Lung (tissue), 12 donors: ENCODE results near the gene PMPCA. TPM values are rescaled to one million over a fixed set of nuclear protein-coding genes. Genes with fewer than 3 reads are reported as not detected.

Source experiments
- ATAC-seq: fragments of 200-7000 bp; cut with Tn5 transposase; one replicate; pipeline ENCODE4 v1.9.1; 2020; ENCODE audit warnings: moderate number of reproducible peaks; ENCODE audit not compliant: insufficient read depth, low FRiP score
- DNase-seq, 3 donors: peaks; one replicate each; pipeline ENCODE4 v3.0.0-alpha.2; 2013 to 2017
- H3K27ac ChIP-seq, 2 donors: one replicate each; pipeline ENCODE4 v1.5.1; 2013; ENCODE audit warnings: mild to moderate bottlenecking in 2 of 2, moderate library complexity in 2 of 2, control low read depth in 1 of 2, inconsistent platforms in 1 of 2, low read depth in 1 of 2, low read length in 1 of 2
- H3K27me3 ChIP-seq, 3 donors: one replicate each; pipeline ENCODE4 v1.5.1; 2013; ENCODE audit warnings: low read length in 2 of 3; ENCODE audit not compliant: control insufficient read depth in 3 of 3, insufficient read depth in 3 of 3
- H3K36me3 ChIP-seq, 4 donors: one replicate each; pipeline ENCODE4 v1.5.1; 2013; ENCODE audit warnings: low read length in 4 of 4, mild to moderate bottlenecking in 1 of 4, moderate library complexity in 1 of 4; ENCODE audit not compliant: control insufficient read depth in 4 of 4, insufficient read depth in 4 of 4
- H3K4me1 ChIP-seq, 5 donors: one replicate each; pipeline ENCODE4 v1.5.1; 2013; ENCODE audit warnings: low read length in 5 of 5, mild to moderate bottlenecking in 2 of 5, moderate library complexity in 1 of 5; ENCODE audit not compliant: control insufficient read depth in 5 of 5, insufficient read depth in 5 of 5
- H3K4me3 ChIP-seq: one replicate; pipeline ENCODE4 v1.5.1; 2013; ENCODE audit warnings: mild to moderate bottlenecking, control low read depth, moderate library complexity
- H3K9ac ChIP-seq, 2 donors: one replicate each; pipeline ENCODE4 v1.5.1; 2013; ENCODE audit warnings: low read length in 2 of 2, control low read depth in 1 of 2; ENCODE audit not compliant: insufficient read depth in 1 of 2
- H3K9me3 ChIP-seq, 4 donors: one replicate each; pipeline ENCODE4 v1.5.1; 2013; ENCODE audit warnings: low read length in 3 of 4, mild to moderate bottlenecking in 1 of 4, moderate library complexity in 1 of 4; ENCODE audit not compliant: control insufficient read depth in 4 of 4, insufficient read depth in 3 of 4
- CTCF ChIP-seq: IDR thresholded peaks from 2 replicates; pipeline ENCODE4 v1.5.1; 2012; ENCODE audit warnings: mild to moderate bottlenecking; ENCODE audit errors: control extremely low read depth, extremely low read depth
- WGBS, 2 donors: extraction: QIAGEN DNeasy Blood & Tissue Kit; methylation state at CpG; one replicate each; pipeline ENCODE4 v1.1.7; 2013; 5-methylcytosine and 5-hydroxymethylcytosine counted together
- polyA plus RNA-seq, 2 donors: library from polyadenylated mRNA; stranded (reverse); fragments of 200-250 nt; gene quantifications; one replicate each; pipeline ENCODE4 v1.2.1, GENCODE V29; 2013
- total RNA-seq, 2 donors: library from RNA; depleted of rRNA in 1 of 2; stranded (reverse); fragments of >200 nt in 1 of 2; gene quantifications; one replicate each; pipeline ENCODE4 v1.2.1, GENCODE V29; 2014 to 2021
- donor health status: control.
- donor health status: control.
- donor health status: Bipolar disorder and iron deficiency.
- donor health status: healthy.
- donor health status: DM: yes; HTN: yes; CAD: no.

Gene PMPCA
- total and polyA plus RNA-seq, 4 donors, result 26.5 to 46.7 (median 40.5) TPM

DNA sequence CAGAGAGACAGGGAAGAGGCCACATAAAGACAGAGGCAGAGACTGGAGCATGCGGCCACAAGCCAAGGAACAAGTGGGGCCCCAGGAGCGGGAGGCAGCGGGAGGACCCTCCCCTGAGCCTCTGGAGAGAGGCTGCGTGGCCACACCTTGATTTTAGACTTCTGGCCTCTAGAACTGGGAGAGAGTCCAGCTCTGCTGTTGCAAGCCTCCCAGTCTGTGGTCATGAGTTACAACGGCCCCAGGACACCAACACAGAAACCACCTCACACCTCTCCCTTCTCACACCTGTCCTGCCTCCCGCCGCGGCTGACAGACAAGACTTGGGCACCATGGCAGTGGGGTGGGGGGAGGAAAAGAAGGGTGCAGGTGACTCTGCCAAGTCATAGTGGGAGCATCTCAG is 27.0 kb downstream of the PMPCA start:
- Histone ChIP-seq H3K9ac (peak overlapping the region; percentile 42 to 46), H3K27me3 (no peaks in the 10 kb centered on the region), H3K27ac (peak overlapping the region in 1 of 2 donors; percentile 28), H3K36me3 (peaks cover 0 to 29% (median 21%) of the 10 kb centered on the region in 4 donors), H3K4me3 (no peak overlapping the region), H3K4me1 (peaks cover 4 to 24% (median 11%) of the 10 kb centered on the region in 5 donors), H3K9me3 (no peaks in the 10 kb centered on the region)
- no peak for ATAC-seq
- WGBS, 2 donors, result 64 to 76% methylated on average over 8 of the region's 8 CpGs
- DNase-seq, result peak in 1 of 3 donors; percentile 9
- TF ChIP-seq CTCF, result no peak

DNA sequence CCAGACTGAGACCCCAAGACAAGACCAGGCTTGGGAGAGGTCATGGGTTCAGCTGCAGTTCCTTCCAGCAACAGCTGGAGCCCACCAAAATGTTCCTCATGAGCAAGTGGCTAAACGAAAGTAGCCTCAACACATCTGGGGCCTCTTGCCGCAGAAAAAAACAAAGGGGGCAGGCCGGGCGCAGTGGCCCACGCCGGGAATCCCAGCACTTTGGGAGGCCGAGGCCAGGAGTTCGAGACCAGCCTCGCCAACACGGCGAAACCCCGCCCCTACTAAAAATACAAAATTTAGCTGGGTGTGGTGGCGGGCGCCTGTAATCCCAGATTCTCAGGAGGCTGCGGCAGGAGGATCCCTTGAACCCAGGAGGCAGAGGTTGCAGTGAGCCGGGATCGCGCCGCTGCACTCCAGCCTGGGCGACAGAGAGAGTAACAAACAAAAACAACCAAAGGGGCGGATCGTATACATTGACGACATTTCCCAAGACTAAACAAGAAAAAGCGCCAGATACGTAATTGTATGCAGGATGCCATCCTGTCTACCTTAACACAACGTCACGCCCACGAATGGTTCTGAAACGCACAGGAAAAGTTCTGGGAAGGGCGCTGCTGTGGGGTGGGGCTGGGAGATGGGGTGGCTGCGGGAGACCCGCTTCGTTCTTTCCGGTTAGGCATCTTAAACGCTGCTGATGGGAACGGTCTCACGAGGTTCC is 27.5 kb downstream of the PMPCA start:
- Histone ChIP-seq H3K4me1 (peaks cover 4 to 24% (median 11%) of the 10 kb centered on the region in 5 donors), H3K9ac (peak overlapping the region in 1 of 2 donors; percentile 47), H3K9me3 (no peaks in the 10 kb centered on the region), H3K36me3 (peaks cover under 1 to 31% (median 19%) of the 10 kb centered on the region in 4 donors), H3K27me3 (no peaks in the 10 kb centered on the region), H3K27ac (peak overlapping the region in 1 of 2 donors; percentile 30), H3K4me3 (peak overlapping the region; percentile 78)
- no peak for TF ChIP-seq CTCF
- DNase-seq, result peak in 2 of 3 donors; percentile 18 to 31
- 48 to 56% methylated on average over 37 of the region's 37 CpGs for WGBS, 2 donors
- ATAC-seq, result no peak

GRCh38 chr9:136438548-136439480 is 28.4 kb downstream of the PMPCA start:
- peak; percentile 9 for ATAC-seq
- peaks cover 5 to 35% (median 19%) of the 10 kb centered on the region in 4 donors for H3K36me3 ChIP-seq
- H3K4me1 ChIP-seq, result peaks cover 4 to 24% (median 11%) of the 10 kb centered on the region in 5 donors
- peak; percentile 11 to 41 (median 13) for DNase-seq
- H3K27me3 ChIP-seq, result no peaks in the 10 kb centered on the region
- TF ChIP-seq CTCF, result no peak
- no peaks in the 10 kb centered on the region for H3K9me3 ChIP-seq
- H3K27ac ChIP-seq, result peak overlapping the region; percentile 55 to 78
- peak overlapping the region; percentile 78 for H3K4me3 ChIP-seq
- peak overlapping the region; percentile 47 to 55 for H3K9ac ChIP-seq
- 1 to 2% methylated on average over 72 to 91 of the region's 91 CpGs for WGBS, 2 donors
